ENCODE measurements around the gene GPBAR1. TPM values are rescaled to one million over a fixed set of nuclear protein-coding genes. Genes with fewer than 3 reads are reported as not detected.

The GPBAR1 gene
- total RNA-seq, 2 donors from 2014 or later = 0.46 to 0.88 TPM

GRCh38 chr2:218230882-218231281, 29.9 kb upstream of the GPBAR1 start:
- DNase-seq (ENCODE audit: low spot score in 2 of 2) (peak in 1 of 2 donors; percentile 29), ATAC-seq (peak; percentile 74 to 79)
- peak overlapping the region; percentile 87 to 89 for H3K27ac Mint-ChIP-seq
- H3K9me3 Mint-ChIP-seq = no peaks in the 10 kb centered on the region
- peaks cover 40 to 89% of the 10 kb centered on the region in 2 donors for H3K36me3 Mint-ChIP-seq

- no peak for ATAC-seq
- DNase-seq (ENCODE audit: low spot score in 2 of 2) = no peak
- H3K27ac Mint-ChIP-seq = peak overlapping the region; percentile 58 to 86
Observed at GRCh38 chr2:218233543-218233942, 27.3 kb upstream of the GPBAR1 start.

GRCh38 chr2:218234521-218234920, 26.3 kb upstream of the GPBAR1 start:
- DNase-seq (ENCODE audit: low spot score in 2 of 2) (no peak), ATAC-seq (no peak)
- Mint-ChIP-seq H3K27ac (peak overlapping the region; percentile 44 to 54), H3K36me3 (peaks cover 34 to 68% of the 10 kb centered on the region in 2 donors), H3K9me3 (no peaks in the 10 kb centered on the region)

More at GRCh38 chr2:218233543-218233942, 27.3 kb upstream of the GPBAR1 start:
- peaks cover 30 to 65% of the 10 kb centered on the region in 2 donors for H3K36me3 Mint-ChIP-seq
- H3K9me3 Mint-ChIP-seq = no peaks in the 10 kb centered on the region

GRCh38 chr2:218235017-218235416, 25.8 kb upstream of the GPBAR1 start:
- Mint-ChIP-seq H3K27ac (peak overlapping the region; percentile 54 to 92), H3K36me3 (peaks cover 34 to 67% of the 10 kb centered on the region in 2 donors), H3K9me3 (no peaks in the 10 kb centered on the region)
- DNase-seq (ENCODE audit: low spot score in 2 of 2) (no peak), ATAC-seq (no peak)

- Mint-ChIP-seq H3K9me3 (no peaks in the 10 kb centered on the region), H3K36me3 (peaks cover 20 to 61% of the 10 kb centered on the region in 2 donors), H3K27ac (no peak overlapping the region)
- no peak for DNase-seq (ENCODE audit: low spot score in 2 of 2)
- no peak for ATAC-seq
Observed at GRCh38 chr2:218236829-218237228, 24.0 kb upstream of the GPBAR1 start.

GRCh38 chr2:218238887-218239286, 21.9 kb upstream of the GPBAR1 start:
- Mint-ChIP-seq H3K9me3 (no peaks in the 10 kb centered on the region), H3K36me3 (peaks cover 9 to 56% of the 10 kb centered on the region in 2 donors), H3K27ac (no peak overlapping the region)
- DNase-seq (ENCODE audit: low spot score in 2 of 2) (no peak), ATAC-seq (no peak)

GRCh38 chr2:218244204-218244603, 16.6 kb upstream of the GPBAR1 start:
- Mint-ChIP-seq H3K36me3 (peaks cover 24 to 63% of the 10 kb centered on the region in 2 donors), H3K27ac (peak overlapping the region; percentile 36 to 79), H3K9me3 (no peaks in the 10 kb centered on the region)
- ATAC-seq (no peak), DNase-seq (ENCODE audit: low spot score in 2 of 2) (no peak)

GRCh38 chr2:218244665-218245064, 16.1 kb upstream of the GPBAR1 start:
- Mint-ChIP-seq H3K36me3 (peaks cover 26 to 64% of the 10 kb centered on the region in 2 donors), H3K9me3 (no peaks in the 10 kb centered on the region), H3K27ac (peak overlapping the region; percentile 36 to 79)
- ATAC-seq (no peak), DNase-seq (ENCODE audit: low spot score in 2 of 2) (no peak)

GRCh38 chr2:218245214-218245613, 15.6 kb upstream of the GPBAR1 start:
- Mint-ChIP-seq H3K27ac (peak overlapping the region; percentile 36 to 47), H3K9me3 (no peaks in the 10 kb centered on the region), H3K36me3 (peaks cover 31 to 67% of the 10 kb centered on the region in 2 donors)
- ATAC-seq (peak in 1 of 2 donors; percentile 36), DNase-seq (ENCODE audit: low spot score in 2 of 2) (no peak)

- ATAC-seq (no peak), DNase-seq (ENCODE audit: low spot score in 2 of 2) (no peak)
- Mint-ChIP-seq H3K36me3 (peaks cover 39 to 45% of the 10 kb centered on the region in 2 donors), H3K9me3 (no peaks in the 10 kb centered on the region), H3K27ac (peak overlapping the region; percentile 19 to 54)
Observed at GRCh38 chr2:218249691-218250090, 11.1 kb upstream of the GPBAR1 start.

- peak overlapping the region; percentile 68 to 88 for H3K27ac Mint-ChIP-seq
- H3K9me3 Mint-ChIP-seq = no peaks in the 10 kb centered on the region
- ATAC-seq = no peak
- peak in 1 of 2 donors; percentile 25 for DNase-seq (ENCODE audit: low spot score in 2 of 2)
- H3K36me3 Mint-ChIP-seq = peaks cover 31 to 37% of the 10 kb centered on the region in 2 donors
Observed at GRCh38 chr2:218252509-218253231, 8.1 kb upstream of the GPBAR1 start.

GRCh38 chr2:218253232-218253625, 7.6 kb upstream of the GPBAR1 start:
- peak overlapping the region; percentile 68 to 88 for H3K27ac Mint-ChIP-seq
- no peak for ATAC-seq
- H3K36me3 Mint-ChIP-seq = peaks cover 31 to 34% of the 10 kb centered on the region in 2 donors
- no peak for DNase-seq (ENCODE audit: low spot score in 2 of 2)
- no peaks in the 10 kb centered on the region for H3K9me3 Mint-ChIP-seq

- Mint-ChIP-seq H3K27ac (peak overlapping the region in 1 of 2 donors; percentile 68), H3K36me3 (peaks cover 15 to 16% of the 10 kb centered on the region in 2 donors), H3K9me3 (no peaks in the 10 kb centered on the region)
- ATAC-seq (peak; percentile 18 to 48), DNase-seq (ENCODE audit: low spot score in 2 of 2) (no peak)
Observed at GRCh38 chr2:218255446-218255845, 5.4 kb upstream of the GPBAR1 start.

- peaks cover 7 to 9% of the 10 kb centered on the region in 2 donors for H3K36me3 Mint-ChIP-seq
- DNase-seq (ENCODE audit: low spot score in 2 of 2) = peak in 1 of 2 donors; percentile 37
- no peaks in the 10 kb centered on the region for H3K9me3 Mint-ChIP-seq
- peak in 1 of 2 donors; percentile 2 for ATAC-seq
- H3K27ac Mint-ChIP-seq = peak overlapping the region; percentile 36 to 68
Observed at GRCh38 chr2:218256612-218257350, 4.0 kb upstream of the GPBAR1 start.

- ATAC-seq (peak; percentile 63 to 74), DNase-seq (ENCODE audit: low spot score in 2 of 2) (peak; percentile 67 to 81)
- Mint-ChIP-seq H3K9me3 (no peaks in the 10 kb centered on the region), H3K27ac (peak overlapping the region; percentile 68 to 74), H3K36me3 (peaks cover 7 to 9% of the 10 kb centered on the region in 2 donors)
Observed at GRCh38 chr2:218257390-218257981, 3.3 kb upstream of the GPBAR1 start.

- ATAC-seq (no peak), DNase-seq (ENCODE audit: low spot score in 2 of 2) (peak in 1 of 2 donors; percentile 52)
- Mint-ChIP-seq H3K9me3 (no peaks in the 10 kb centered on the region), H3K27ac (peak overlapping the region; percentile 68 to 94), H3K36me3 (peaks cover 0 to 9% of the 10 kb centered on the region in 2 donors)
Observed at GRCh38 chr2:218259099-218259961, 1.5 kb upstream of the GPBAR1 start.

Data from activated naive CD4-positive, alpha-beta T cell treated with anti-CD3 and anti-CD28 coated beads, Interleukin-2, amount 50 U/mL, for 72 hours (primary cell).